HG03342 (cell line): ENCODE data around the gene MAP7.
"Not testable (repeated sequence)": the region's sequence is repeated elsewhere in the genome, so short reads cannot be mapped to it uniquely, and the experiment has no call there.

ENCODE experiments used
- ATAC-seq: cut with Tn5 transposase; IDR thresholded peaks from one replicate; pipeline ENCODE4 v1.9.1; 2021; ENCODE audit warnings: mild to moderate bottlenecking, moderate library complexity; ENCODE audit not compliant: unreplicated experiment

MAP7 gene

GRCh38 chr6:136508725-136509392 is 41.4 kb downstream of the MAP7 start:
- ATAC-seq, result no peak

- ATAC-seq, result no peak
Measured at GRCh38 chr6:136506124-136506799, 44.0 kb downstream of the MAP7 start.

- no peak for ATAC-seq
Measured at GRCh38 chr6:136503303-136504029, 46.8 kb downstream of the MAP7 start.

DNA sequence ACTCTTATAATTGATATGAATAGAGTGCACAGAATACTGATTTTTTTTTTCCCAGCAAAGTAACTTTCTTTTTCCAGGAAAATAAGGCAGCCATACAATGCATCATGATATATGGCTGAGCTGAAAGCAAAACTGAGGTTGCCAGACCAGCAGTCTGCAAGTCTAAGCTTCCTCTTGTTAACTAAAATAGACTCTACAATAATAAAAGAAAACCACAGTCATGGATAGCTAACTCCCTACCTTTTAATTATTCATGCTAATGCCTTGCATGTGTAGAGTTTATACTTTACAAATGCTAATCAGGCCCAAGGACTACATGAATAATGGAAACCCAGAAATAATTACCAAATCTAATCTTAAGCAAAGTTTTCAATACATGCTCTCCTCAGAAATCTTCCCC is 47.4 kb downstream of the MAP7 start:
- no peak for ATAC-seq

DNA sequence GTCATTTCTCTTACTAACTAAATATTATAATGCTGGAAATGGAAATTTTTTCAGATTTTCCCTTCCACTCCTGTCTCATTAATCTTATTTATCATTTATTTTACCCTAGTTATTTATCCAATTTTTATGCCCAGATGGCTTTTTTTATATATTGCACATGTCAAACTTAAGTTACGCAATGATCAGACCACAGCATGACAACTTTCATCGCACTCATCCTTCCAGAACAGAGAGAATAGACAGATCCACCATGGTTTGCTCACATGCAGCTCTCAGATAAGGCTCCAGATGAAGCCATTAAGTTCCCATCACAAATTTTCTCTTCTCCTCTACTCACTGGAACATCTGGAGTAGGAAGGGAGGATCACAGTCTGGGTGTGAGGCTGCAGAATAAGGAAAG is 48.7 kb downstream of the MAP7 start:
- ATAC-seq, result no peak

DNA sequence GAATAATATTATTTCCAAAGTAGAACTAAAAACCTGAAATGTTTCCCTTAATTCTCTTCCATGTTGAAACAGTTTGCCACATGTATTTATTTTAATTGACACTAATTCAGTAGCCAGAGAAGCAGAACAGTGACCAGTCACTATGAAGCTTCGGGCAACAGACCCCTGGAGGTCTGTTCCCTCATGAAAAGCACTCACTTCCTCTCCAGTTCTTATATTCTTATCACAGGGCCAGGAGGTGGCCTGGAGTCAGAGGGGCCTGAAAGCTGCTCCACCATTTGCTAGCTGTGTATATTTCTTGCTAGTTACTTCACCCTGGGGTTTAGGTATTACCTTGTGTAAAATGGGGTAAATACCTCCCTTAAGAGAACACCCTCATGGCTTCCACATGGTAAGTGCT is 49.1 kb downstream of the MAP7 start:
- ATAC-seq, result no peak

- no peak for ATAC-seq
Measured at GRCh38 chr6:136500414-136500813, 49.8 kb downstream of the MAP7 start.

- ATAC-seq, result no peak
Measured at GRCh38 chr6:136499370-136499769, 50.9 kb downstream of the MAP7 start.

DNA sequence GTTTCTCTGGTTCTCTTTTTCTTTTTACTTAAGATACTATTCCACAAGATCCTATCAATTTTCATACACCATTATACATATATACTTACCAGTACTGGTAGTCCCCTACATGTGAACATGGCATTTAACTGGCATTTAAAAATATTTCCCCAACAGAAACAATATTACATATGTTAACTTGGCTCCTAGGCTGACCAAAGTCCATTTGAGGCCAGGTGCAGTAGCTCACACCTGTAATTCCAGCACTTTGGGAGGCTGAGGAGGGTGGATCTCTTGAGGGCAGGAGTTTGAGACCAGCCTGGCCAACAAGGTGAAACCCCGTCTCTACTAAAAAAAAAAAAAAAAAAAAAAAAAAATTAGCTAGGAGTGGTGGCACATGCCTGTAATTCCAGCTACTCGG is 53.8 kb downstream of the MAP7 start:
- not testable (repeated sequence) for ATAC-seq

DNA sequence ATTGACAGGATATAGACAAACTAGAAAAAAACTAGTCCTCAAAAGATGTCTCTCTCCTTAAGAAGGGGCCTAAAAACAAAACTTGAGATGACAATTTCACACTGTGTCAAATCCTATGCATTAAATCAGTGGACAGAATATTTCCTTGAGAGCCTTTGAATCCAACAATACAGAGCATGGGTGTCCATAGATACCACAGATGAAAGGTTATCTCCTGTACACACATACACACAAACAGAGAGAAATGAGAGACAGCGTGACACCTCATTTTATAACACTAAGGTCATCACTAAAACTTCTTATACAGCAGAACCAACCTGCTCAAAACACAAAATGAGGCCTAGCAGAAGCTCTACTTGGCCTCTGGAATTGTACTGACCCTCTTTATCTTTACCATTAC is 55.5 kb downstream of the MAP7 start:
- no peak for ATAC-seq

DNA sequence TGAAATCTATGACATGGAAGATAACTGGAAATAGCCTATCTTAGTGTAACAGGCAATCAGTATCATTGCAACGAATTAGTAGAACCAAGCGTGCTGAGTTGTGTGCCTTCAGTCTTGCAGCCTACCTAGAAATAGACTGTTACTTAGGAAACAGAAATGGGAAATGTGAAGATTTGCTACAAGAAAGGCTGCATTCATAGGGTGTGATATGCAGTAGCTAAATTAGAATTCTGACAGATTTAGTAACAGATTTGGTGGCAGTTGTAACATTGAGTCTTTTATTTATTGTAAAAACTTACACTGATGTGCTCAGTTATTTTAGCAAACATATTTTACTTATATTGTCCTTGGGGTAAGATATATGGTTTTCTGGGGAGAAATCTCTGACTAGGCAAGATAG is 56.2 kb downstream of the MAP7 start:
- no peak for ATAC-seq

DNA sequence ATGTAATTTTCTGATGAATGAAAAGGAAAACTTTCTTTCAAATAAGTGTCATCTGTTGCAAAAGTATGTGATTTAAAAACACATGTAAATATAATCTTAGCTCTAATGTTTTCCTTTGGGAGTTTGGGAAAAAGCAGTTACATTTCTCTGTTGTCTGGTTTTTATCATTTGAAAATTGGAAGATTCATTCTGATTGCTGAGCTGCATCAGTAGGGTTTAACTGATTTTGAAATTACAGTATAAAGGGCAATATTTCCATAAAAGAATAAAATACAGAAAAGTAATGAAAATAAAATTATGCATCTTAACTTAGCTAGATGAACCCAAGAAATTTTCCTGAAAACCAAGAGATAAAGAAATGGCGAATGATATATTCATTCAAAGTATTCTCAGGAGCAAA is 57.8 kb downstream of the MAP7 start:
- ATAC-seq, result no peak

DNA sequence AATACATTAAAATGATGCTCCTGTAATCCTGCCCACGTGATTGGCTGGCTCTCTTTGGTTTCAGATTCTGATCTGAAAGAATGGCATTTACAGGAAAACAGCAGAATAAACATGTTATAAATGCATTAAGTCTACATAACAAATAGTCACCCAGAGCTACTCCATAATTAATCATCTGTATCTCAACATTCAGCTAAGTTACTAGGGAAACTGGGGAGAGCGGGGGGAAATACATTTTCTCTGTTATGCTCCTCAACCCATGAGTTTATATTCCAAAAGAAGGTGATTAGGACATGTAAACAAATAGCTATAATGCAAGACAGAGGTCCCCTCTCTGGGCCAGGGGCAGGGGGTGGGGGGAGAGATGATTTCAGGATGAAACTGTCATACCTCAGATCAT is 58.5 kb downstream of the MAP7 start:
- ATAC-seq, result no peak

DNA sequence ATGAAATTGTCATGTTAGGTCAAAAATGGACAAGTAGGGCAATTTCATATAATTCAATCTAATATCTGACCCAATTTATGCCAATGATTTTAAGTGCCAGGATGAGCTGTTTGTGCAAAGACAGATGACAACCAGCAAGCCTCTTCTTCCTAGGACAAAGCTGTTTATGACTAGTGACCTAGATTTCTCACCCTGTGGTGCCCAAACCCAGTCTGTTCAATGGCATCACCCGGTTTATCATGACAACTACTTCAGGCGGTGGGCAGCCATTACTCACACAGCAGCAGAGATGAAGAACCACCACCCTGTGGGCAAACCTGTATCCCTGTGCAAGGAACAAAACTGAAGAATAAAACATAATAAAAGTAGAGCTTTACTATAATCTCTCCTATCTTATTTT is 59.0 kb downstream of the MAP7 start:
- no peak for ATAC-seq

DNA sequence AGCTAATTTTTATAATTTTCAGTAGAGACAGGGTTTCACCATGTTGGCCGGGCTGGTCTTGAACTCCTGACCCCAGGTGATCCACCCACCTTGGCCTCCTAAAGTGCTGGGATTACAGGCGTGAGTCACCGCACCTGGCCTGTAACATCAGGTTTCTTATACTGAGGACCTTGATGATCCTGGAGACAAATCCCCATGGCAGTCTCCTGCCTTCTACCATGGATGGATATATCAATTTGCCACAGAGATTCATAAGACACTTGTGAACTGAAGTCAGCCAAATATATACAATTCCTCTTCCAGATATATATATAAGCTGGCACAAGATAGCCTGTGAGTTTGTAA is 60.6 kb downstream of the MAP7 start:
- not testable (repeated sequence) for ATAC-seq

- ATAC-seq, result no peak
Measured at GRCh38 chr6:136487759-136488425, 62.3 kb downstream of the MAP7 start.

GRCh38 chr6:136486357-136486756 is 63.9 kb downstream of the MAP7 start:
- ATAC-seq, result no peak

DNA sequence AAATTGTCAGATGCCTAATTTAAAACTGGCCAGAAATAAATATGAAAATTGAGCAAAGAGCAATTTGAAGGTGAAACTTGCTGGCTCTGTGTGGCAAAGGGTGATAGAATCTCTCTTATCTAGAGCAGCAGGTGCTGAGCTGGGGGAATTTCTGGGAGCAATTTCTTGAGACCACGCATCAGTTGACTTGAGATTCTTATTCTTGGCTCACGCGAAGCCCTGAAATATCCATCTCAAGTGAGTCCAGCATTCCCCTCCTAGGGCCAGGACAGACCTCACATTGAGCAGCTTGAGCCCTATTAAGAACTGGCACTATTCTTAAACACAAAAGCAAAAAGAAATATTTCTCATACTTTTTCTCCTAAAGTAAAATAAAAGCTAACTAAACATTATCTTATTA is 66.3 kb downstream of the MAP7 start:
- no peak for ATAC-seq

DNA sequence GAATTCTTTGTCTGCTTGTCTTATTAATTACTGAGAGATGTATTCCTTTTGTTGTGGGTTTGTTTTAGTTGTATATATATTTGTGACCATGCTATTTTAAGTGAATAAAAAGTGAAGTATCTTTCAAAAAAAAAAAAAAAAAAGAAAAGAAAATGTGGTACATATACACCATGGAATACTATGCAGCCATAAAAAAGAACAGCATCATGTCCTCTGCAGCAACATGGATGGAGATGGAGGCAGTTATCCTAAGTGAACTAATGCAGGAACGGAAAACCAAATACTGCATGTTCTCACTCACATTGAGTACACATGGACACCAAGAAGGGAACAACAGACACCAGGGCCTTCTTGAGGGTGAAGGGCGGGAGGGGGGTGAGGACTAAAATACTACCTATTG is 67.2 kb downstream of the MAP7 start:
- not testable (repeated sequence) for ATAC-seq

- ATAC-seq, result no peak
Measured at GRCh38 chr6:136477548-136477947, 72.7 kb downstream of the MAP7 start.

GRCh38 chr6:136475686-136476085 is 74.5 kb downstream of the MAP7 start:
- ATAC-seq, result no peak

DNA sequence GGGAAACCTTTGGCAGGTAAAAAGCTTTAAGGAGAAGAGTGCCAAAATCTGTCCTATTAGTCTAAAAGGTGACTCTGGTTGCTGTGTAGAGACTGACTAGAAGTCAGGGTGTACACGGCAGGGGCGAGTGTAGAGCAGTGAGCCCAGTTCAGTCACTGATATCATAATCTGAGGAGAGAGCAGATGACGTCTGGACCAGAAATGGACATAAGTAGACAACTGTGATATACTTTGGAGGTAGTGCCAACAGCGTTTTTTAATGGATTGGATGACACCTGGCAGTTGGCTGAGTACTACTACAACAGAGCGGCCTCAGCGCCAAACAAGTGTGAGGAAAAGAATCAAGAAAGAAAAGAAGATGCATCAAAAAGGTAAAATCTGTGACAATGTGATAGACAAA is 76.0 kb downstream of the MAP7 start:
- ATAC-seq, result no peak
